WTC11 (cell line): ENCODE data around the gene BPGM. TPM values are rescaled to one million over a fixed set of nuclear protein-coding genes. Genes with fewer than 3 reads are reported as not detected.
"Not testable (repeated sequence)": the region's sequence is repeated elsewhere in the genome, so short reads cannot be mapped to it uniquely, and the experiment has no call there.

Source experiments
- ATAC-seq: fragments of 200-7000 bp; cut with Tn5 transposase; 2 replicates; pipeline ENCODE4 v1.10.0; 2021; ENCODE audit warnings: mild to moderate bottlenecking, moderate library complexity
- CTCF ChIA-PET: fragments of 300-600 bp; sonication (Branson Sonifier 250); formaldehyde crosslinking; loops from one replicate; lab custom pipeline; 2021; ENCODE audit warnings: antibody characterized with exemption; lab: Charles Lee
- POLR2A ChIA-PET: fragments of 350-600 bp; sonication (Branson Sonifier 250); formaldehyde crosslinking; loops from one replicate; lab custom pipeline; 2021; ENCODE audit warnings: antibody characterized with exemption; lab: Charles Lee
- DNase-seq: peaks from one replicate; pipeline ENCODE4 v3.0.0; 2021; ENCODE audit warnings: low spot score
- H3K27ac Mint-ChIP-seq: 2 replicates; pipeline ENCODE4 v1.8.0; 2021; ENCODE audit warnings: mixed read lengths
- H3K27me3 Mint-ChIP-seq: 2 replicates; pipeline ENCODE4 v1.8.0; 2021; ENCODE audit warnings: low read depth, mild to moderate bottlenecking, moderate library complexity, mixed read lengths
- H3K36me3 Mint-ChIP-seq: 2 replicates; pipeline ENCODE4 v1.8.0; 2021; ENCODE audit warnings: mixed read lengths
- H3K4me1 Mint-ChIP-seq: 2 replicates; pipeline ENCODE4 v1.8.0; 2022; ENCODE audit warnings: mixed read lengths
- H3K4me3 Mint-ChIP-seq: 2 replicates; pipeline ENCODE4 v1.8.0; 2021; ENCODE audit warnings: mild to moderate bottlenecking, moderate library complexity, mixed read lengths
- H3K9me3 Mint-ChIP-seq: 2 replicates; pipeline ENCODE4 v1.8.0; 2021; ENCODE audit warnings: mixed read lengths
- JAZF1 ChIP-seq: fragments of 250-450 bp; sonication (Bioruptor Pico); IDR thresholded peaks from 2 replicates; pipeline ENCODE4 v1.9.0; 2021; ENCODE audit warnings: moderate library complexity, mild to moderate bottlenecking, inconsistent platforms
- JUN ChIP-seq: sonication (generic); formaldehyde crosslinking; IDR thresholded peaks from 2 replicates; pipeline ENCODE4 v1.8.0; 2023; ENCODE audit warnings: mild to moderate bottlenecking, missing genetic modification reagents
- KAT7 ChIP-seq: sonication (generic); formaldehyde crosslinking; IDR thresholded peaks from 2 replicates; pipeline ENCODE4 v1.8.1; 2023; ENCODE audit warnings: missing genetic modification reagents, mild to moderate bottlenecking, borderline replicate concordance
- MLX ChIP-seq: sonication (generic); formaldehyde crosslinking; IDR thresholded peaks from 2 replicates; pipeline ENCODE4 v1.8.1; 2023; ENCODE audit warnings: mild to moderate bottlenecking, missing genetic modification reagents, moderate library complexity
- NFE2L1 ChIP-seq: sonication (generic); formaldehyde crosslinking; IDR thresholded peaks from 2 replicates; pipeline ENCODE4 v1.8.1; 2023; ENCODE audit warnings: missing genetic modification reagents
- PRRX2 ChIP-seq: fragments of 250-450 bp; sonication (Bioruptor Pico); IDR thresholded peaks from 2 replicates; pipeline ENCODE4 v1.8.0; 2021; ENCODE audit warnings: mild to moderate bottlenecking
- ZBTB21 ChIP-seq: sonication (generic); formaldehyde crosslinking; IDR thresholded peaks from 2 replicates; pipeline ENCODE4 v1.8.1; 2023; ENCODE audit warnings: mild to moderate bottlenecking, missing genetic modification reagents, borderline replicate concordance
- ZNF219 ChIP-seq: sonication (generic); formaldehyde crosslinking; IDR thresholded peaks from 2 replicates; pipeline ENCODE4 v1.8.0; 2023; ENCODE audit warnings: missing genetic modification reagents, mild to moderate bottlenecking, borderline replicate concordance
- ZNF232 ChIP-seq: sonication (generic); formaldehyde crosslinking; IDR thresholded peaks from 2 replicates; pipeline ENCODE4 v1.8.0; 2022; ENCODE audit warnings: mild to moderate bottlenecking, missing genetic modification reagents
- ZNF317 ChIP-seq: sonication (generic); formaldehyde crosslinking; IDR thresholded peaks from 2 replicates; pipeline ENCODE4 v1.8.1; 2023; ENCODE audit warnings: low read depth, mild to moderate bottlenecking, moderate library complexity, missing genetic modification reagents, borderline replicate concordance
- ZNF396 ChIP-seq: fragments of 250-450 bp; sonication (Bioruptor Pico); IDR thresholded peaks from 2 replicates; pipeline ENCODE4 v1.8.0; 2021; ENCODE audit warnings: mild to moderate bottlenecking, moderate library complexity, borderline replicate concordance
- total RNA-seq: library from RNA; stranded (reverse); gene quantifications from 3 replicates; pipeline ENCODE4 v1.2.3, GENCODE V29; 2021
- TF ChIP-seq, protein P1 (sequence below): fragments of 250-450 bp; sonication (Bioruptor Pico); IDR thresholded peaks from 2 replicates; pipeline ENCODE4 v1.9.0; 2021; ENCODE audit warnings: mild to moderate bottlenecking
- TF ChIP-seq, protein P2 (sequence below): sonication (generic); formaldehyde crosslinking; IDR thresholded peaks from 2 replicates; pipeline ENCODE4 v1.8.0; 2023; ENCODE audit warnings: mild to moderate bottlenecking, missing genetic modification reagents
- TF ChIP-seq, protein P3 (sequence below): sonication (generic); formaldehyde crosslinking; IDR thresholded peaks from 2 replicates; pipeline ENCODE4 v1.8.1; 2022; ENCODE audit warnings: low read depth, missing genetic modification reagents, borderline replicate concordance

Gene BPGM
- total RNA-seq, 1 experiment from 2014 or later: 14.6 TPM

DNA sequence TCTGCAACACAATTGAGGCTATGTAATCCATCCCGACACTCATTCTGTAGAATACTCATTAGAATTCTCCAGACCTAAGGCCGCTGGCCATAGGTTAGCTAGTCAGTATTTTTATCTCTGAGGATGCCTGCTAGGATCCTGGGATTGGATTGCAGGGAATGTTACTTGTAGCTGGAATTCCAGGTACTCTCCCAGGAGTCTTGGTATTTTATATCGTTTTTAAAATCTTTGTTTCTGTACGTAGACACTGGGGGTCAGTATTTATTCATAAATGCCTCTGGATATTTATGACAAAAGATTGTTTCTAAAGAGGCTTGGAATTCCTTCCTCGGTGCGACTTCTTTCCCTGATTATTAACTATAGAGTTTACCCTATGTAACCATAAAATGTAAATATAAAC is 40.1 kb downstream of the BPGM start:
- Mint-ChIP-seq H3K27ac (no peak overlapping the region), H3K4me1 (peaks cover 4% of the 10 kb centered on the region; the same call in 1 of the 2 replicates)
- no peak for ATAC-seq
- POLR2A ChIA-PET: no interaction called here
- DNase-seq: no peak
- TF ChIP-seq, protein P1, sequence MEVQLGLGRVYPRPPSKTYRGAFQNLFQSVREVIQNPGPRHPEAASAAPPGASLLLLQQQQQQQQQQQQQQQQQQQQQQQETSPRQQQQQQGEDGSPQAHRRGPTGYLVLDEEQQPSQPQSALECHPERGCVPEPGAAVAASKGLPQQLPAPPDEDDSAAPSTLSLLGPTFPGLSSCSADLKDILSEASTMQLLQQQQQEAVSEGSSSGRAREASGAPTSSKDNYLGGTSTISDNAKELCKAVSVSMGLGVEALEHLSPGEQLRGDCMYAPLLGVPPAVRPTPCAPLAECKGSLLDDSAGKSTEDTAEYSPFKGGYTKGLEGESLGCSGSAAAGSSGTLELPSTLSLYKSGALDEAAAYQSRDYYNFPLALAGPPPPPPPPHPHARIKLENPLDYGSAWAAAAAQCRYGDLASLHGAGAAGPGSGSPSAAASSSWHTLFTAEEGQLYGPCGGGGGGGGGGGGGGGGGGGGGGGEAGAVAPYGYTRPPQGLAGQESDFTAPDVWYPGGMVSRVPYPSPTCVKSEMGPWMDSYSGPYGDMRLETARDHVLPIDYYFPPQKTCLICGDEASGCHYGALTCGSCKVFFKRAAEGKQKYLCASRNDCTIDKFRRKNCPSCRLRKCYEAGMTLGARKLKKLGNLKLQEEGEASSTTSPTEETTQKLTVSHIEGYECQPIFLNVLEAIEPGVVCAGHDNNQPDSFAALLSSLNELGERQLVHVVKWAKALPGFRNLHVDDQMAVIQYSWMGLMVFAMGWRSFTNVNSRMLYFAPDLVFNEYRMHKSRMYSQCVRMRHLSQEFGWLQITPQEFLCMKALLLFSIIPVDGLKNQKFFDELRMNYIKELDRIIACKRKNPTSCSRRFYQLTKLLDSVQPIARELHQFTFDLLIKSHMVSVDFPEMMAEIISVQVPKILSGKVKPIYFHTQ (CRISPR knock-in tag): no peak
- TF ChIP-seq, protein P2, sequence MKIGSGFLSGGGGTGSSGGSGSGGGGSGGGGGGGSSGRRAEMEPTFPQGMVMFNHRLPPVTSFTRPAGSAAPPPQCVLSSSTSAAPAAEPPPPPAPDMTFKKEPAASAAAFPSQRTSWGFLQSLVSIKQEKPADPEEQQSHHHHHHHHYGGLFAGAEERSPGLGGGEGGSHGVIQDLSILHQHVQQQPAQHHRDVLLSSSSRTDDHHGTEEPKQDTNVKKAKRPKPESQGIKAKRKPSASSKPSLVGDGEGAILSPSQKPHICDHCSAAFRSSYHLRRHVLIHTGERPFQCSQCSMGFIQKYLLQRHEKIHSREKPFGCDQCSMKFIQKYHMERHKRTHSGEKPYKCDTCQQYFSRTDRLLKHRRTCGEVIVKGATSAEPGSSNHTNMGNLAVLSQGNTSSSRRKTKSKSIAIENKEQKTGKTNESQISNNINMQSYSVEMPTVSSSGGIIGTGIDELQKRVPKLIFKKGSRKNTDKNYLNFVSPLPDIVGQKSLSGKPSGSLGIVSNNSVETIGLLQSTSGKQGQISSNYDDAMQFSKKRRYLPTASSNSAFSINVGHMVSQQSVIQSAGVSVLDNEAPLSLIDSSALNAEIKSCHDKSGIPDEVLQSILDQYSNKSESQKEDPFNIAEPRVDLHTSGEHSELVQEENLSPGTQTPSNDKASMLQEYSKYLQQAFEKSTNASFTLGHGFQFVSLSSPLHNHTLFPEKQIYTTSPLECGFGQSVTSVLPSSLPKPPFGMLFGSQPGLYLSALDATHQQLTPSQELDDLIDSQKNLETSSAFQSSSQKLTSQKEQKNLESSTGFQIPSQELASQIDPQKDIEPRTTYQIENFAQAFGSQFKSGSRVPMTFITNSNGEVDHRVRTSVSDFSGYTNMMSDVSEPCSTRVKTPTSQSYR (CRISPR knock-in tag): no peak
- TF ChIP-seq KAT7 (CRISPR knock-in tag): no peak
- TF ChIP-seq JUN (CRISPR knock-in tag): no peak
- TF ChIP-seq NFE2L1 (CRISPR knock-in tag): no peak
- no peak for TF ChIP-seq ZNF396 (CRISPR knock-in tag)
- TF ChIP-seq, protein P3, sequence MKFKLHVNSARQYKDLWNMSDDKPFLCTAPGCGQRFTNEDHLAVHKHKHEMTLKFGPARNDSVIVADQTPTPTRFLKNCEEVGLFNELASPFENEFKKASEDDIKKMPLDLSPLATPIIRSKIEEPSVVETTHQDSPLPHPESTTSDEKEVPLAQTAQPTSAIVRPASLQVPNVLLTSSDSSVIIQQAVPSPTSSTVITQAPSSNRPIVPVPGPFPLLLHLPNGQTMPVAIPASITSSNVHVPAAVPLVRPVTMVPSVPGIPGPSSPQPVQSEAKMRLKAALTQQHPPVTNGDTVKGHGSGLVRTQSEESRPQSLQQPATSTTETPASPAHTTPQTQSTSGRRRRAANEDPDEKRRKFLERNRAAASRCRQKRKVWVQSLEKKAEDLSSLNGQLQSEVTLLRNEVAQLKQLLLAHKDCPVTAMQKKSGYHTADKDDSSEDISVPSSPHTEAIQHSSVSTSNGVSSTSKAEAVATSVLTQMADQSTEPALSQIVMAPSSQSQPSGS (CRISPR knock-in tag): no peak
- no peak for TF ChIP-seq ZNF232 (CRISPR knock-in tag)
- TF ChIP-seq ZNF317 (CRISPR knock-in tag): no peak
- TF ChIP-seq ZBTB21 (CRISPR knock-in tag): no peak
- TF ChIP-seq, all 79 proteins: peak for 0
- H3K27me3 Mint-ChIP-seq: no peaks in the 10 kb centered on the region
- CTCF ChIA-PET: interaction anchor here (1.0 to 1.3 kb wide), 3 partner anchors 14 to 41 kb away, joined by 3 read pairs; no protein-coding TSS in a partner anchor
- no peaks in the 10 kb centered on the region for H3K36me3 Mint-ChIP-seq
- H3K4me3 Mint-ChIP-seq: no peak overlapping the region
- H3K9me3 Mint-ChIP-seq: no peaks in the 10 kb centered on the region

- ATAC-seq, H3K4me3 Mint-ChIP-seq, DNase-seq, H3K9me3 Mint-ChIP-seq, POLR2A ChIA-PET, H3K4me1 Mint-ChIP-seq, H3K36me3 Mint-ChIP-seq, H3K27me3 Mint-ChIP-seq, H3K27ac Mint-ChIP-seq: not testable (repeated sequence)
- CTCF ChIA-PET: interaction anchor here (1.0 to 2.9 kb wide), 7 partner anchors 10 to 61 kb away, joined by 3 to 16 read pairs (median 7); partner anchors contain the start of gene BPGM
Observed at GRCh38 chr7:134689550-134689949, 42.9 kb downstream of the BPGM start.

DNA sequence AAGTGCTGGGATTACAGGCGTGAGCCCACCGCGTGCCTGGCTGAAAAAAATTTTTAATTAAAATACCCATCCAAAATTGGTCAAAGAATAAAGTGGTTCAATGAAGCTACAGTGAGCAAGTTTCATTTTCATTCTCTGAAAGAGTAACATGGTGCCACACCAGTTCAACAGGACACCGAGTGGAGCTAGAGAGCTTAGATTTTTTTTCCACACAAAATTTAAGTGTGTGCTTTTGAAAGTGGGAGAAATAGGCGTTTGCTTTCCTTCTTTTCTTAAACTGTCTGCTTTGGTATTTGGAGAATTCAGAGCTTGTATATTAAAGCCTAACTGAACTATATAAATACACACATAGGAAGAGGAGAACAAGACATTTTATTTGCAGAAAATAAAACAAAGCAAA is 43.4 kb downstream of the BPGM start:
- Mint-ChIP-seq H3K9me3 (no peaks in the 10 kb centered on the region), H3K27ac (no peak overlapping the region), H3K36me3 (no peaks in the 10 kb centered on the region), H3K4me3 (no peak overlapping the region), H3K4me1 (peaks cover 5% of the 10 kb centered on the region; the same call in 1 of the 2 replicates), H3K27me3 (no peaks in the 10 kb centered on the region)
- DNase-seq (no peak), ATAC-seq (no peak)
- CTCF ChIA-PET: interaction anchor here (0.6 to 2.9 kb wide), 11 partner anchors 9 to 584 kb away, joined by 3 to 16 read pairs (median 4); partner anchors contain the start of genes BPGM and CALD1
- TF ChIP-seq MLX (CRISPR knock-in tag): no peak
- TF ChIP-seq PRRX2 (CRISPR knock-in tag): no peak
- TF ChIP-seq ZNF219 (CRISPR knock-in tag): no peak
- no peak for TF ChIP-seq JAZF1 (CRISPR knock-in tag)
- POLR2A ChIA-PET: no interaction called here
